Pancreas (tissue), 10 donors: ENCODE data around the gene FGF21. TPM values are rescaled to one million over a fixed set of nuclear protein-coding genes. Genes with fewer than 3 reads are reported as not detected.

Source experiments
- ATAC-seq, 4 donors: fragments of 200-7000 bp; cut with Tn5 transposase; one replicate each; pipeline versions ENCODE4 v1.8.0 to v1.9.1; 2020; ENCODE audit warnings: mild to moderate bottlenecking in 4 of 4, moderate library complexity in 4 of 4
- DNase-seq, 6 donors: peaks; one replicate each; pipeline ENCODE4 v3.0.0-alpha.2; 2020
- FAIRE-seq: peaks from 2 replicates; lab custom pipeline; 2012; peaks lifted over from hg19 to GRCh38; lab: Jason Lieb, UNC
- H3K27ac ChIP-seq, 4 donors: fragments of 200-600 bp; sonication (generic); 1 replicate in 3 of 4; 2 replicates in 1 of 4; pipeline versions ENCODE4 v1.5.0 to v1.8.0; 2020
- H3K27me3 ChIP-seq, 4 donors: fragments of 200-600 bp; one replicate each; pipeline ENCODE4 v1.8.0; 2021
- H3K36me3 ChIP-seq, 3 donors: fragments of 200-600 bp; sonication (generic) in 1 of 3; one replicate each; pipeline versions ENCODE4 v1.5.0 to v1.8.0; 2020 to 2021
- H3K4me1 ChIP-seq, 3 donors: fragments of 200-600 bp; one replicate each; pipeline ENCODE4 v1.8.0; 2021
- H3K4me3 ChIP-seq, 4 donors: fragments of 200-600 bp; sonication (generic) in 2 of 4; one replicate each; pipeline versions ENCODE4 v1.5.0 to v1.8.0; 2020 to 2021
- H3K9me3 ChIP-seq, 4 donors: fragments of 200-600 bp; one replicate each; pipeline ENCODE4 v1.8.0; 2021
- CTCF ChIP-seq, 4 donors: fragments of 200-600 bp; sonication (generic) in 3 of 4; IDR thresholded peaks; one replicate each; pipeline versions ENCODE4 v1.5.0 to v1.8.0; 2021; ENCODE audit warnings: antibody characterized with exemption in 4 of 4
- WGBS, 2 donors: extraction: QIAGEN DNeasy Blood & Tissue Kit; methylation state at CpG; one replicate each; pipeline ENCODE4 v1.1.7; 2013; 5-methylcytosine and 5-hydroxymethylcytosine counted together
- intact Hi-C, 3 donors: fragments of 100-400 bp; cut with DNase I; formaldehyde crosslinking; loops; one replicate each; pipeline versions ENCODE4 v1.11.1 to v1.14.2; 2022
- polyA plus RNA-seq, 2 donors: library from polyadenylated mRNA; stranded (reverse); fragments of 200-250 nt; gene quantifications; one replicate each; pipeline ENCODE4 v1.2.3, GENCODE V29; 2013
- total RNA-seq, 6 donors: library from RNA; stranded (reverse); fragmentation: NEBNext Ultra II Directional in 4 of 6; extraction: Animal tissue kit (Norgen Biotek cat#: 25700) in 4 of 6; gene quantifications; one replicate each; pipeline versions ENCODE4 v1.2.1 to v1.2.4, GENCODE V29; 2021 to 2023
- donor health status: healthy with polysubstance abuse.
- donor health status: DM: no; HTN: no; CAD: no; lungs with moderate emphysema.
- donor health status: DM: no; HTN: no; CAD: no.
- donor health status: control.
- donor health status: control.
- donor health status: Bipolar disorder and iron deficiency.
- donor health status: DM: yes; HTN: yes; CAD: no.
- donor health status: DM: no; HTN: no; CAD: no.
- donor health status: DM: no; HTN: no; CAD: no.
- donor health status: DM: yes; HTN: yes; CAD: no.

Gene FGF21
- total and polyA plus RNA-seq, 8 donors: 0.51 TPM; not detected in 7

DNA sequence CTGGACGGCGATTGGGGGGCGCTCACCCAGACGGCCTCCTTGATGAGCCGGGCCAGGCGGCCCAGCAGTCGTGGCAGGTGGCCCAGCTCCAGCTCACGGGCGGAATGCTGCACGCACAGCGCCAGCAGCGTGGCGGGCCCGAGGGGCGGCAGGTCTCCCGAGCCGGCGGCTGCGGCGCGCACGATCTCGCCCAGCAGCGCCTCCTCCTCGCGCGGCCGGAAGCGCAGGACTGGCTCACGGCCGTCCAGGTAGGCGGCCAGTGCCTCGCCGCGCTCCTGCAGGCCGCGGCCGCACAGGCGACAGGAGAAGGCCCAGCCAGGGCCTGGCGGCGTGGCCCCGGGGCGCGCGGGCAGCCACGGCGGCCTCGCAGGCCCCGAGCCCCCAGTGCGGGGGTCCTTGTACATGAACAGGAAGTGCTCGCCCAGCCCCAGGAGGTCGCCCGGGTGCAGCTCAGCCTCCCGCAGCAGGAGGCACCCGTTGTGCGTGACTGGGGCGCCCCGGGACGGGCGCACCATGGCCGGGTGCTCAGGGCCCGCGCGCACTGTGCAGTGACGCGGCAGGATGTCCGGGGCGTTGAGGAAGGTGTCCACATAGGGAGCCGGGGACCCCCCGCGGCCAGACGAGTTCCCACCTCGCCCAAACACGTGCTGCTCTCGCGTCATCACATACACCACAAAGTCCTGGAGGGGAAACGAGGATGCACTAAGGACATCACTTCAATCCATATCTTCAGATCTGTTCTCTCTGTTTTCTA, 26.2 kb upstream of the FGF21 start:
- no peak overlapping the region for H3K4me3 ChIP-seq
- ATAC-seq (peak in 1 of 4 donors; percentile 11), DNase-seq (peak in 1 of 6 donors; percentile 58), FAIRE-seq (no peak)
- intact Hi-C loops: no loop called here
- H3K27ac ChIP-seq: no peak overlapping the region
- no peaks in the 10 kb centered on the region for H3K9me3 ChIP-seq
- H3K36me3 ChIP-seq: no peaks in the 10 kb centered on the region
- H3K4me1 ChIP-seq: no peaks in the 10 kb centered on the region
- 80 to 85% methylated on average over 52 to 77 of the region's 77 CpGs for WGBS, 2 donors
- TF ChIP-seq CTCF (IDR thresholded peaks at IDR 0.05): no peak
- no peaks in the 10 kb centered on the region for H3K27me3 ChIP-seq

GRCh38 chr19:48731452-48731851, 23.9 kb upstream of the FGF21 start:
- no peak for ATAC-seq
- DNase-seq: no peak
- Histone ChIP-seq H3K27ac (no peak overlapping the region), H3K36me3 (no peaks in the 10 kb centered on the region), H3K4me3 (no peak overlapping the region), H3K9me3 (no peaks in the 10 kb centered on the region), H3K4me1 (no peaks in the 10 kb centered on the region), H3K27me3 (no peaks in the 10 kb centered on the region)
- no peak for TF ChIP-seq CTCF (IDR thresholded peaks at IDR 0.05)
- 91 to 93% methylated on average over 4 of the region's 4 CpGs for WGBS, 2 donors
- no peak for FAIRE-seq
- intact Hi-C loops: no loop called here

DNA sequence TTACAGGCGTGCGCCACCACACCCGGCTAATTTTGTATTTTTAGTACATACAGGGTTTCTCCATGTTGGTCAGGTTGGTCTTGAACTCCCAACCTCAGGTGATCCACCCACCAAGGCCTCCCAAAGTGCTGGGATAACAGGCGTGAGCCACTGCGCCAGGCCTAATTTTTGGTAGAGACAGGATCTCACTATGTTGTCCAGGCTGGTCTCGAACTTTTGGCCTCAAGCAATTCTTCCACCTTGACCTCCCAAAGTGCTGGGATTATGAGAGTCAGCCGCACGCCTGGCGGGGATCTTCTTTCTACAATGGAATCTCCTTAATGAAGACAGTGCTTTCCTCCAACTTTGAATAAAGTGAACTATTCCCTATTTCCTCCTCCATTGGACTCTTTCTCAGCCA, 20.7 kb upstream of the FGF21 start:
- Histone ChIP-seq H3K4me1 (peaks cover 0 to 10% (median 7%) of the 10 kb centered on the region in 3 donors), H3K9me3 (no peaks in the 10 kb centered on the region), H3K27ac (no peak overlapping the region), H3K27me3 (no peaks in the 10 kb centered on the region), H3K36me3 (no peaks in the 10 kb centered on the region), H3K4me3 (no peak overlapping the region)
- no peak for ATAC-seq
- intact Hi-C loops: no loop called here
- 96 to 98% methylated on average over 9 of the region's 9 CpGs for WGBS, 2 donors
- DNase-seq: no peak
- TF ChIP-seq CTCF (IDR thresholded peaks at IDR 0.05): no peak
- no peak for FAIRE-seq

DNA sequence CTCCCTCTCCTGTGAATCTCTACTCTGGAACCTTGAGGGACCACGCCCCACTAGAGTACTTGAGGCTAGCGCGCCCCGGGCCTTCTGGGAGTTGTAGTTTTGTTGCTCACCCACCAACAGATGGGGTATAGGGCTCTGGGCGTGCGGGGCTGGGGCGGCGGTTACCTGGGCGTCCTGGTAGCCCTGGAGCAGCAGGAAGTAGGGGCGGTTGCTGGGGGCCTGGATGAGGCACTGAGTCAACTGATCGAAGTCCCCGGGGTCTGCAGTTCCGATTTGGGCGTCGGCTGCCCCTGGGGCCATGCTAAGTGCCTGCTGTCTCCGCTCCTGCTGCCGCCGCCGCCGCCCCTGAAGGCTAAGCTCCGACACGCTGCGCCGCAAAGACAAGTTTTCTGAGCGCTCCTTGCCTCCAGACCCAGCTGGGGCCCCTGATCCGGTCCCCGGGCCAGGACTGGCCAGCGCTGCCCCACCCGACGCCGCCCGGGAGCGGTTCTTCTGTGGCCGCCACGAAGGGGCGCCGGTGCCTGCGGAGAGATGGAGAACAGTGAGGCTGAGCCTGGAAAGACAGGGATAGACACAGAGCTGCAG, 20.2 kb upstream of the FGF21 start:
- 71 to 75% methylated on average over 33 to 38 of the region's 38 CpGs for WGBS, 2 donors
- peaks cover 0 to 10% (median 7%) of the 10 kb centered on the region in 3 donors for H3K4me1 ChIP-seq
- FAIRE-seq: no peak
- no peak for TF ChIP-seq CTCF (IDR thresholded peaks at IDR 0.05)
- no peaks in the 10 kb centered on the region for H3K9me3 ChIP-seq
- no peak for ATAC-seq
- H3K4me3 ChIP-seq: no peak overlapping the region
- intact Hi-C loops: no loop called here
- no peaks in the 10 kb centered on the region for H3K36me3 ChIP-seq
- no peak overlapping the region for H3K27ac ChIP-seq
- no peaks in the 10 kb centered on the region for H3K27me3 ChIP-seq
- no peak for DNase-seq
